IMR-90 (cell line): ENCODE data around the gene APC2. TPM values are rescaled to one million over a fixed set of nuclear protein-coding genes. Genes with fewer than 3 reads are reported as not detected.

ENCODE experiments used
- ATAC-seq: fragments of 200-7000 bp; cut with Tn5 transposase; 2 replicates; pipeline ENCODE4 v1.9.1; 2020; ENCODE audit warnings: low read depth, mild to moderate bottlenecking, moderate library complexity
- BruUV-seq: library from RNA; stranded (reverse); fragments of 400-500 nt; replicated peaks from 2 replicates; lab custom pipeline; 2021; lab: Mats Ljungman, UMichigan
- CTCF ChIA-PET: fragments of 300-600 bp; formaldehyde crosslinking; extraction: SDS; loops from one replicate; lab custom pipeline; 2021; ENCODE audit warnings: antibody characterized with exemption; lab: Yijun Ruan, JAX
- POLR2A ChIA-PET: fragments of 300-600 bp; sonication (Branson Sonifier 250); formaldehyde crosslinking; loops from one replicate; lab custom pipeline; 2022; ENCODE audit warnings: antibody characterized with exemption; ENCODE audit not compliant: unreplicated experiment; lab: Charles Lee
- DNase-seq: peaks from one replicate; pipeline ENCODE4 v3.0.0; 2013
- H2AFZ ChIP-seq: replicated peaks from 2 replicates; pipeline ENCODE3; 2013; ENCODE audit warnings: low read length, mild to moderate bottlenecking; ENCODE audit not compliant: poor library complexity
- H2AK5ac ChIP-seq: 2 replicates; pipeline ENCODE4 v1.6.1; 2013; ENCODE audit warnings: low read depth, low read length, inconsistent platforms
- H2AK9ac ChIP-seq: replicated peaks from 2 replicates; pipeline ENCODE3; 2013; ENCODE audit warnings: mild to moderate bottlenecking, low read depth, low read length, moderate library complexity; ENCODE audit not compliant: poor library complexity
- H2BK120ac ChIP-seq: 2 replicates; pipeline ENCODE4 v1.6.1; 2013; ENCODE audit warnings: low read depth, low read length, inconsistent platforms
- H2BK15ac ChIP-seq: 3 replicates; pipeline ENCODE4 v1.6.1; 2013; ENCODE audit warnings: low read depth, low read length, inconsistent platforms
- H2BK20ac ChIP-seq: 2 replicates; pipeline ENCODE4 v1.6.1; 2013; ENCODE audit warnings: low read depth, mild to moderate bottlenecking, inconsistent platforms, low read length, moderate library complexity
- H2BK5ac ChIP-seq: 2 replicates; pipeline ENCODE4 v1.6.1; 2013; ENCODE audit warnings: mild to moderate bottlenecking, low read depth, low read length, inconsistent platforms; ENCODE audit not compliant: poor library complexity, severe bottlenecking
- H3K14ac ChIP-seq: replicated peaks from 2 replicates; pipeline ENCODE4 v1.6.1; 2013; ENCODE audit warnings: low read depth, low read length, inconsistent platforms
- H3K18ac ChIP-seq: 2 replicates; pipeline ENCODE4 v1.6.1; 2013; ENCODE audit warnings: low read depth, low read length, control low read depth
- H3K23ac ChIP-seq: 2 replicates; pipeline ENCODE4 v1.6.1; 2013; ENCODE audit warnings: low read depth, low read length, inconsistent platforms
- H3K27ac ChIP-seq: 2 replicates; pipeline ENCODE4 v1.5.1; 2013; ENCODE audit warnings: mild to moderate bottlenecking, control low read depth, low read length; ENCODE audit not compliant: insufficient read depth
- H3K27me3 ChIP-seq: 2 replicates; pipeline ENCODE4 v1.6.1; 2013; ENCODE audit warnings: low read length; ENCODE audit not compliant: control insufficient read depth, insufficient read depth
- H3K36me3 ChIP-seq: 2 replicates; pipeline ENCODE4 v1.6.1; 2013; ENCODE audit warnings: low read length, mixed read lengths; ENCODE audit not compliant: control insufficient read depth, insufficient read depth
- H3K4ac ChIP-seq: 2 replicates; pipeline ENCODE4 v1.6.1; 2013; ENCODE audit warnings: low read depth, low read length, inconsistent platforms
- H3K4me1 ChIP-seq: 2 replicates; pipeline ENCODE4 v1.6.1; 2013; ENCODE audit warnings: low read length, mixed read lengths; ENCODE audit not compliant: control insufficient read depth, insufficient read depth
- H3K4me2 ChIP-seq: 2 replicates; pipeline ENCODE4 v1.6.1; 2013; ENCODE audit warnings: low read depth, mild to moderate bottlenecking, control low read depth, low read length, moderate library complexity
- H3K4me3 ChIP-seq: 2 replicates; pipeline ENCODE4 v1.5.1; 2013; ENCODE audit warnings: low read depth, mild to moderate bottlenecking, control low read depth, low read length, moderate library complexity; ENCODE audit not compliant: insufficient read depth
- H3K56ac ChIP-seq: 2 replicates; pipeline ENCODE4 v1.6.1; 2013; ENCODE audit warnings: low read length, inconsistent platforms; ENCODE audit not compliant: insufficient read depth; ENCODE audit errors: extremely low read depth
- H3K79me1 ChIP-seq, 2 experiments: 2 replicates each; pipeline ENCODE4 v1.6.1; 2013; ENCODE audit warnings: low read length in 2 of 2, inconsistent platforms in 1 of 2, low read depth in 1 of 2
- H3K9ac ChIP-seq: 2 replicates; pipeline ENCODE4 v1.6.1; 2013; ENCODE audit warnings: low read depth, low read length, control low read depth
- H3K9me1 ChIP-seq: 2 replicates; pipeline ENCODE4 v1.6.1; 2013; ENCODE audit warnings: low read length, inconsistent platforms; ENCODE audit not compliant: insufficient read depth
- H3K9me3 ChIP-seq: 2 replicates; pipeline ENCODE4 v1.6.1; 2013; ENCODE audit warnings: low read length; ENCODE audit not compliant: control insufficient read depth, insufficient read depth
- H4K20me1 ChIP-seq: 2 replicates; pipeline ENCODE4 v1.6.1; 2013; ENCODE audit warnings: low read length, inconsistent platforms; ENCODE audit not compliant: insufficient read depth
- H4K5ac ChIP-seq: 2 replicates; pipeline ENCODE4 v1.6.1; 2013; ENCODE audit warnings: mild to moderate bottlenecking, low read depth, low read length, control low read depth
- H4K8ac ChIP-seq, 2 experiments: 2 replicates each; pipeline ENCODE4 v1.6.1; 2013; ENCODE audit warnings: low read depth in 2 of 2, low read length in 2 of 2, control low read depth in 1 of 2, inconsistent platforms in 1 of 2
- H4K91ac ChIP-seq: 2 replicates; pipeline ENCODE4 v1.6.1; 2013; ENCODE audit warnings: low read depth, low read length, inconsistent platforms; ENCODE audit not compliant: insufficient read depth
- BHLHE40 ChIP-seq: fragments of 150-350 bp; IDR thresholded peaks from 2 replicates; pipeline ENCODE4 v1.6.1; 2016; ENCODE audit warnings: mild to moderate bottlenecking, low read depth, low read length
- CEBPB ChIP-seq: IDR thresholded peaks from 2 replicates; pipeline ENCODE4 v1.6.1; 2012; ENCODE audit warnings: low read depth, low read length, improper control_type of control experiment
- CTCF ChIP-seq: conservative IDR thresholded peaks from 2 replicates; pipeline ENCODE4 v1.5.1; 2012; ENCODE audit warnings: mild to moderate bottlenecking, low read depth, low read length, improper control_type of control experiment
- MXI1 ChIP-seq: IDR thresholded peaks from 2 replicates; pipeline ENCODE4 v1.6.1; 2012; ENCODE audit warnings: low read depth, mild to moderate bottlenecking, low read length, moderate library complexity, borderline replicate concordance
- RAD21 ChIP-seq: IDR thresholded peaks from 2 replicates; pipeline ENCODE4 v1.6.1; 2012; ENCODE audit warnings: low read length, improper control_type of control experiment
- RFX5 ChIP-seq: IDR thresholded peaks from 2 replicates; pipeline ENCODE4 v1.8.0; 2012; ENCODE audit warnings: low read depth, mild to moderate bottlenecking, low read length, moderate library complexity
- SMC3 ChIP-seq: fragments of 150-350 bp; IDR thresholded peaks from 2 replicates; pipeline ENCODE4 v1.6.1; 2016; ENCODE audit warnings: low read depth, mild to moderate bottlenecking, antibody characterized with exemption, low read length, moderate library complexity
- WGBS, 2 experiments: methylation state at CpG; one replicate each; pipeline versions ENCODE4 v1.1.5 to v1.1.7; 2013; ENCODE audit warnings: missing lambda C conversion rate in 2 of 2; ENCODE audit not compliant: insufficient read length in 1 of 2; ENCODE audit errors: extremely low coverage in 2 of 2; 5-methylcytosine and 5-hydroxymethylcytosine counted together
- dilution Hi-C: fragments of 300-500 bp; cut with HindIII; formaldehyde crosslinking; loops from one replicate; pipeline ENCODE4 v1.14.3; 2018; ENCODE audit warnings: low sequenced_read_pairs; ENCODE audit not compliant: unreplicated experiment
- in situ Hi-C: fragments of 300-500 bp; cut with MboI; formaldehyde crosslinking; loops from 3 replicates; pipeline ENCODE4 v1.14.3; 2019; ENCODE audit warnings: low sequenced_read_pairs, inconsistent platforms, mixed read lengths
- intact Hi-C: fragments of 100-400 bp; cut with micrococcal nuclease; formaldehyde crosslinking; loops from 2 replicates; pipeline ENCODE4 v1.10.0; 2022
- polyA plus RNA-seq, 3 experiments: library from polyadenylated mRNA; depleted of rRNA; stranded (reverse); fragments of >200 nt; gene quantifications; 2 replicates each; pipeline ENCODE4 v1.2.3, GENCODE V29; 2012; ENCODE audit warnings: low replicate concordance in 1 of 3
- total RNA-seq: library from RNA; depleted of rRNA; stranded (reverse); fragments of >200 nt; gene quantifications from 2 replicates; pipeline ENCODE4 v1.2.3, GENCODE V29; 2012
- TF ChIP-seq, protein P1 (sequence below): fragments of 150-350 bp; IDR thresholded peaks from 2 replicates; pipeline ENCODE4 v1.6.1; 2016; ENCODE audit warnings: low read depth, mild to moderate bottlenecking, low read length, moderate library complexity, borderline replicate concordance
- TF ChIP-seq, protein P2 (sequence below): fragments of 150-350 bp; IDR thresholded peaks from 2 replicates; pipeline ENCODE4 v1.6.1; 2017; ENCODE audit warnings: mild to moderate bottlenecking, antibody characterized with exemption, low read length, low read depth

Gene APC2
- total and polyA plus RNA-seq, 2 of the 4 experiments (the other 2 are of a cell fraction), result 0.36 to 0.41 TPM

DNA sequence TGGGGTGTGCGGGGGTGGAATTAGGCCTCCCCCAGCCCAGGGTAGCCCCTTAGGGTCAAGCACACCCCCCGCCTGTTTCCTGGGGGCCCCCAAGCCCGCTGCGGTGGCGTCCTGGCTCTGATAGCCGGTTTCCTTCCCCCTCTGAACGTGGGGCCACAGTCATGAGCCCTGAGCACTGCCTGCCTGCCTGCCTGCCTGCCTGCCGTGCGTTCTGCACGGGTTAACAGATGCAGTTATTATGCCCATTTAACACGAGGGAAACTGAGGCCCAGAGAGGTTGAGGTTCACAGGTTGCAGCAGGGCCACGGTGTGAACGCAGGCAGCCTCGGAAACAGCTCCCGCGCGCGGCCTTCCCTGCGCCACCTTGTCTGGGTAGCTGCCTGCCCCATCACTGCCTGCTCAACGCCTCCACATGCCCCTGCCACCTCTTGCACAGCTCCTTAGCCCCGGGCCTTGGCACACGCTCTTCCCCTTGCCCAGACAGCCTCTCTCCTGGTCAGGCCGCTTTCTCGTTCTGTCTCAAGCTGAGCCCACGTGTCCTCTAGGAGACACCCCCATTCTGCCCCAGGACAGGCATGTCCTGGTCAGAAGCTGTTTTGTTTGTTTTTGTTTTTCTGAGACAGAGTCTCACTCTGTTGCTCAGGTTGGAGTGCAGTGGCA is 47.4 kb upstream of the APC2 start (continued):
- no peak for TF ChIP-seq RAD21

- in situ Hi-C loops (no loop called here), dilution Hi-C loops (no loop called here), intact Hi-C loops (loop anchor here (5.0 kb wide), 1 partner anchor 130 kb away; the partner anchor contains the start of gene FAM174C)
- WGBS, 2 experiments, result 0% methylated on average over 67 of the region's 72 CpGs; no CpG with 5 or more reads in 1 of the 2 experiments
- Histone ChIP-seq H3K4me3 (peak overlapping the region; percentile 63), H3K14ac (peak overlapping the region; percentile 79), H3K4ac (peak overlapping the region; percentile 84), H4K8ac (peak overlapping the region; percentile 85 to 92), H3K18ac (0 out of 2 replicates have a peak overlapping the region, but pooled peaks have one; percentile 16), H3K36me3 (peaks cover 7% of the 10 kb centered on the region; the same call in 1 of the 2 replicates), H3K4me2 (peak overlapping the region; percentile 79), H3K23ac (peak overlapping the region; percentile 39; the same call in 1 of the 2 replicates), H2BK20ac (no peak overlapping the region), H3K27ac (peak overlapping the region; percentile 83), H2BK5ac (peak overlapping the region; percentile 84), H3K4me1 (peaks cover 25% of the 10 kb centered on the region), H2BK15ac (no peak overlapping the region), H4K20me1 (peaks cover 40% of the 10 kb centered on the region), H3K79me1 (peaks cover 0 to 33% of the 10 kb centered on the region in 2 experiments; a peak in 1 of 4 replicates), H3K9me1 (peaks cover 8% of the 10 kb centered on the region), H3K9me3 (no peaks in the 10 kb centered on the region), H2BK120ac (no peak overlapping the region), H4K5ac (peak overlapping the region; percentile 48), H2AK9ac (peak overlapping the region; percentile 99), H3K56ac (peak overlapping the region; percentile 50; the same call in 1 of the 2 replicates), H2AFZ (peak overlapping the region; percentile 93), H3K9ac (peak overlapping the region; percentile 73), H4K91ac (peak overlapping the region; percentile 57; the same call in 1 of the 2 replicates), H3K27me3 (no peaks in the 10 kb centered on the region), H2AK5ac (peak overlapping the region; percentile 87)
- ATAC-seq (peak; percentile 89), DNase-seq (peak; percentile 97)
- no TSS peak for BruUV-seq
- POLR2A ChIA-PET, result interaction anchor here (0.5 kb wide), 1 partner anchor 111 kb away, joined by 7 read pairs; no protein-coding TSS in a partner anchor
- CTCF ChIA-PET, result no interaction called here
- peak; percentile 90; the same call in 1 of the 2 replicates for TF ChIP-seq MXI1
- TF ChIP-seq, protein P1, sequence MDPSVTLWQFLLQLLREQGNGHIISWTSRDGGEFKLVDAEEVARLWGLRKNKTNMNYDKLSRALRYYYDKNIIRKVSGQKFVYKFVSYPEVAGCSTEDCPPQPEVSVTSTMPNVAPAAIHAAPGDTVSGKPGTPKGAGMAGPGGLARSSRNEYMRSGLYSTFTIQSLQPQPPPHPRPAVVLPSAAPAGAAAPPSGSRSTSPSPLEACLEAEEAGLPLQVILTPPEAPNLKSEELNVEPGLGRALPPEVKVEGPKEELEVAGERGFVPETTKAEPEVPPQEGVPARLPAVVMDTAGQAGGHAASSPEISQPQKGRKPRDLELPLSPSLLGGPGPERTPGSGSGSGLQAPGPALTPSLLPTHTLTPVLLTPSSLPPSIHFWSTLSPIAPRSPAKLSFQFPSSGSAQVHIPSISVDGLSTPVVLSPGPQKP, result no peak
- peak; percentile 26; the same call in 1 of the 2 replicates for TF ChIP-seq SMC3
- no peak for TF ChIP-seq CEBPB
- TF ChIP-seq BHLHE40, result peak; percentile 95
- TF ChIP-seq CTCF, result peak; percentile 46
- TF ChIP-seq RFX5, result no peak
- TF ChIP-seq, protein P2, sequence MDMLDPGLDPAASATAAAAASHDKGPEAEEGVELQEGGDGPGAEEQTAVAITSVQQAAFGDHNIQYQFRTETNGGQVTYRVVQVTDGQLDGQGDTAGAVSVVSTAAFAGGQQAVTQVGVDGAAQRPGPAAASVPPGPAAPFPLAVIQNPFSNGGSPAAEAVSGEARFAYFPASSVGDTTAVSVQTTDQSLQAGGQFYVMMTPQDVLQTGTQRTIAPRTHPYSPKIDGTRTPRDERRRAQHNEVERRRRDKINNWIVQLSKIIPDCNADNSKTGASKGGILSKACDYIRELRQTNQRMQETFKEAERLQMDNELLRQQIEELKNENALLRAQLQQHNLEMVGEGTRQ, result peak; percentile 90
Measured at GRCh38 chr19:1406774-1407527, 43.0 kb upstream of the APC2 start.
